ENCODE measurements around the gene GPC6.

Gene GPC6

GRCh38 chr13:93794197-93794885 is 567.7 kb downstream of the GPC6 start:
- no peak for DNase-seq

GRCh38 chr13:93797463-93797862 is 570.9 kb downstream of the GPC6 start:
- DNase-seq, result no peak

GRCh38 chr13:93800342-93800741 is 573.7 kb downstream of the GPC6 start:
- DNase-seq, result no peak

GRCh38 chr13:93805736-93806135 is 579.1 kb downstream of the GPC6 start:
- no peak for DNase-seq

- DNase-seq, result no peak
These were observed 580.3 kb downstream of the GPC6 start for GRCh38 chr13:93806861-93807260.

GRCh38 chr13:93810264-93810663 is 583.7 kb downstream of the GPC6 start:
- DNase-seq, result no peak

- DNase-seq, result no peak
These were observed 584.6 kb downstream of the GPC6 start for GRCh38 chr13:93811071-93811737.

- DNase-seq, result no peak
These were observed 585.1 kb downstream of the GPC6 start for GRCh38 chr13:93811738-93812112.

GRCh38 chr13:93814658-93815057 is 588.1 kb downstream of the GPC6 start:
- DNase-seq, result no peak

- no peak for DNase-seq
These were observed 591.7 kb downstream of the GPC6 start for GRCh38 chr13:93818345-93818744.

GRCh38 chr13:93819331-93819890 is 592.8 kb downstream of the GPC6 start:
- DNase-seq, result no peak

- no peak for DNase-seq
These were observed 597.7 kb downstream of the GPC6 start for GRCh38 chr13:93824286-93824685.

- no peak for DNase-seq
These were observed 607.4 kb downstream of the GPC6 start for GRCh38 chr13:93834051-93834450.

GRCh38 chr13:93843082-93843481 is 616.5 kb downstream of the GPC6 start:
- DNase-seq, result no peak

- DNase-seq, result no peak
These were observed 620.6 kb downstream of the GPC6 start for GRCh38 chr13:93847162-93847561.

- no peak for DNase-seq
These were observed 621.6 kb downstream of the GPC6 start for GRCh38 chr13:93848247-93848646.

GRCh38 chr13:93851236-93851635 is 624.6 kb downstream of the GPC6 start:
- no peak for DNase-seq

- no peak for DNase-seq
These were observed 627.3 kb downstream of the GPC6 start for GRCh38 chr13:93853912-93854311.

GRCh38 chr13:93857126-93857525 is 630.5 kb downstream of the GPC6 start:
- DNase-seq, result no peak

GRCh38 chr13:93859716-93860115 is 633.1 kb downstream of the GPC6 start:
- no peak for DNase-seq

GRCh38 chr13:93861818-93862217 is 635.2 kb downstream of the GPC6 start:
- no peak for DNase-seq

GRCh38 chr13:93862259-93862658 is 635.7 kb downstream of the GPC6 start:
- no peak for DNase-seq

- DNase-seq, result no peak
These were observed 638.6 kb downstream of the GPC6 start for GRCh38 chr13:93865235-93865634.

GRCh38 chr13:93867481-93867880 is 640.9 kb downstream of the GPC6 start:
- no peak for DNase-seq

- no peak for DNase-seq
These were observed 645.8 kb downstream of the GPC6 start for GRCh38 chr13:93872376-93872775.

Data from NCI-H187 treated with DMSO at 0.1 percent for 48 hours (cell line).